NCI-H146 (cell line): ENCODE results near the gene BHLHA9.
A peak's percentile ranks its signal among the peaks of the same experiment; 100 is the strongest.

Experiments used
- DNase-seq: peaks from one replicate; lab custom pipeline; 2025; lab: John Stamatoyannopoulos, UW

BHLHA9 gene

GRCh38 chr17:1255041-1255440, 15.2 kb upstream of the BHLHA9 start:
- DNase-seq, result no peak

GRCh38 chr17:1256699-1257098, 13.5 kb upstream of the BHLHA9 start:
- DNase-seq, result no peak

GRCh38 chr17:1260086-1260769, 10.0 kb upstream of the BHLHA9 start:
- DNase-seq, result no peak

DNA sequence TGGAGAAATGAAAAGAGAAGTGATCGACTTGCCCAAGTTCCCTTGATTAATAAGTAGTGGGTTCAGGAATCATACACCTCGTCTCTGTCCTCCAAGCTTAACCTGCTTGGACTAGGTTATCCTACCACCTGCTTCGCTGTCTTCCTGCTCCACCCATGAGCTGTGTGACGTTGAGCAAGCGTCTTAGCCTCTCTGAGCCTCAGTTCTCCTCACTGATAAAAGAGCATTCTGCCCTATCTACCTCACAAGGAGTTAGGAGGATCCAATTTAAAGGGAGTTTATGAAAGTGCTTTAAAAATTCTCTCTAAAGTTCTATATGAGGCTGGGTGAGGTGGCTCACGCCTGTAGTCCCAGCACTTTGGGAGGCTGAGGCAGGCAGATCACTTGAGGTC, 9.5 kb upstream of the BHLHA9 start:
- DNase-seq, result no peak

DNA sequence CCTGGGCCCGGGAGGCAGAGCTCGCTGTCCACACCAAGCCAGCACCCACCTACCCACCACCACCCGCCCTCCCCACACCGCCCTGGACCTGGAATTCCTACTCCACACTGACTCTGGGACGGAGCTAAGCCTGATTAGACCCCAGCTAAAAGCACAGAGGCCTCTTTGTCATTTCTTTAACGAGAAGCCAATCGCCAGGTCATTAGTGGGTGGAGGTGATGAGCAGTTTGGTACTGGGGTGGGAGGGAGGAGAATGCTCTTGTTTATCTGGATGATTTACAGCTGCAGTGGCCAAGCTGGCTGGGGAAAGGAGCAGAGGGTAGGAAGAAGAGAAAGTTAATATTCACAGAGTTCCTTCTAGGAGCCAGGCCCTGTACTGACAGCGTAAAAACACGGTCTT, 6.0 kb upstream of the BHLHA9 start:
- no peak for DNase-seq

DNA sequence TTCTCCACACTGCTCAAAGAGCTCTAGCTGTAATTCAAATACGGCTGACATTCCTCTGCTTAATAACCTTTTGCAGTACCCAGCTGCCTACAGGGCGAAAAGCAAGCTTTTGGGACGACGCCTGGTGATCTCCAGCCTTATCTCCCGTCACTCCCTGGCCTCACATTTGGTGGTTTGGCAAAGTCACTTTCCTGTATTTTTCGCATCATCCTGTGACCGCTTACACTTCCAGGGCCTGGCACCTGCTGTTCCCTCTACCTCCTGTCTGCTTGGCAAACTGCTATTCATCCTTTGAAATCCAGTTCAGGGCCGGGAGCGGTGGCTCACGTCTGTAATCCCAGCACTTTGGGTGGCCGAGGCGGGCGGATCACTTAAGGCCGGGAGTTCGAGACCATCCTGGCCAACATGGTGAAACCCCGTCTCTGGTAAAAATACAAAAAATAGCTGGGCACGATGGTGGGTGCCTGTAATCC, 2.7 kb upstream of the BHLHA9 start:
- no peak for DNase-seq

DNA sequence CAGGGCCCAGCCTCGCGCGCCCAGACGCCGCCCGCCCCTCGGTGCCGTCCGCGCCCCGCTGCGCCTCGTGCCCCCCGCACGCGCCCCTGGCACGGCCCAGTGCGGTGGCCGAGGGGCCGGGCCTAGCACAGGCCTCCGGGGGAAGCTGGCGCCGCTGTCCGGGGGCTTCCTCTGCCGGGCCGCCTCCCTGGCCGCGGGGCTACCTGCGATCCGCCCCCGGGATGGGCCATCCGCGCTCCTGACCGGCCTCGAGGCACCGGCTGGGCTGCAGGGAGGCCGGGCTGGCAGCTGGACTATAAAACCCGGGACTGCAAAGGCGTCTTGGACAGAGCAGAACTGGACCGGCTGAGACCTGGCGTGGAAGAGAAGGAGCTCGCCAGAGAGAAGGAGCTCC, 783 bp downstream of the BHLHA9 start:
- no peak for DNase-seq

DNA sequence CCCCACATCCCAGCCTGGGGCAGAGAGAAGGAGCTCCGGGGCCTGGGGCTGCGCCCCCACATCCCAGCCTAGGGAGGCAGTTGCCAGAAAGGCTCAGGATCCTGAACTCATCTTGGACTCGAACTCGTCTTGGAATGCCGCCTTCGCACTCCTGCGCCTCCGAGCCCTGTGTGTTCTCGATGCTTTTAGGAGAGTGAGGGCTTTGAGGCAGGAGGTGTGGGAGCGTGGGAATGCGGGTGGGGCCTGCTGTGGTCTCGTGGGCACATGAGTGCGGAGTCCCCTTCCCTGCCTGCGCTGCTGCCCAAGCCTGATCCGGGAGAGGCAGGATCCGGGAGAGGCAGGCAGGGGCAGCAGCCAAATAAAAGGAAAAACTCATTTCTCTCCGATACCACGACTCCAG, 1.2 kb downstream of the BHLHA9 start:
- no peak for DNase-seq

GRCh38 chr17:1272701-1273100, 2.5 kb downstream of the BHLHA9 start:
- DNase-seq, result no peak

GRCh38 chr17:1273492-1274244, 3.4 kb downstream of the BHLHA9 start:
- DNase-seq, result no peak

DNA sequence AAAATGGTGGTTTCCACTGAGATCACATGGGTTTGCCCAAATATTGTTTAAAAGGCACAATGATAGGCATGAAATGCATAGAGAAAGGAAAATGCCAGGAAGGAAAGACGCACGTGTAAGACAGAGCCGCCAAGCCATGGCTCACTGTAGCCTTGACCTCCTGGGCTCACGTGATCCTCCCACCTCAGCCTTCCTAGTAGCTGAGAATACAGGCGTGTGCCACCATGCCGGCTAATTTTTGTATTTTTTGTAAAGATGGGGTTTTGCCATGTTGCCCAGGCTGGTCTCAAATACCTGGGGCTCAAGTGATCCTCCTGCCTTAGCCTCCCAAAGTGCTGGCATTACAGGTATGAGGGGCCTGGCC, 4.0 kb downstream of the BHLHA9 start:
- DNase-seq, result no peak

GRCh38 chr17:1275205-1275961, 5.1 kb downstream of the BHLHA9 start:
- DNase-seq, result no peak

DNA sequence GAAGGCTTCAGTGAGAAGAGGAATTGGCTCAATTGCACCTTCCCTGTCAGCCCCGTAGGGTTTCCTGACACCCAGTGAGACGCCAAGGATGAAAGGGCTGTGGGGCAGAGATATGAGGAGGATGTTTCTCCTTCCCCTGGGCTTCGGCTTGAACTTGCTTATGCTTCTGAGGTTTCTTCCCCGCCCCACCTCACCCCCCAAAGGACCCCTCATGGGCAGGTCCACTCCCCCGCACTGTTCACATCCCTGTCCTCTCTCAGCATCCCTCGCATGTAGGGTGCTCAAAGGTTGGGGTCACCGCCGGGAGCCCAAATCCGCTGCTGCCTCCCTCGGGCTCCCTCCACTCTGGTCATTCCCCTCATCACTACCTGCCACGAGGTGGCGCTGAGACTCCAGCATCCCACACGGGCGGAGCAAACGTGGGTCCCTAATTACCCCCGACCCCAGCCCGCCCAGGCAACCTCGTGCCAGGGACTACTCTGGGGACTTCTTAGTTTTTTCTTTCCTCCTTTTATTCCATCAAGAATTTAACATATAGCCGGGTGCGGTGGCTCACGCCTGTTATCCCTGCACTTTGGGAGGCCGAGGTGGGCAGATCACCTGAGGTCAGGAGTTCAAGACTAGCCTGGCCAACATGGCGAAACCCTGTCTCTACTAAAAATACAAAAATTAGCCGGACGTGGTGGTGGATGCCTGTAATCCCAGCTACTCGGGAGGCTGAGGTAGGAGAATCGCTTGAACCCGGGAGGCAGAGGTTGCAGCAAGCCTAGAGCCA, 5.9 kb downstream of the BHLHA9 start:
- peak; percentile 25 for DNase-seq

- no peak for DNase-seq
Observed at GRCh38 chr17:1280652-1281051, 10.4 kb downstream of the BHLHA9 start.

GRCh38 chr17:1286379-1287106, 16.3 kb downstream of the BHLHA9 start:
- no peak for DNase-seq

- no peak for DNase-seq
Observed at GRCh38 chr17:1289695-1290094, 19.5 kb downstream of the BHLHA9 start.

DNA sequence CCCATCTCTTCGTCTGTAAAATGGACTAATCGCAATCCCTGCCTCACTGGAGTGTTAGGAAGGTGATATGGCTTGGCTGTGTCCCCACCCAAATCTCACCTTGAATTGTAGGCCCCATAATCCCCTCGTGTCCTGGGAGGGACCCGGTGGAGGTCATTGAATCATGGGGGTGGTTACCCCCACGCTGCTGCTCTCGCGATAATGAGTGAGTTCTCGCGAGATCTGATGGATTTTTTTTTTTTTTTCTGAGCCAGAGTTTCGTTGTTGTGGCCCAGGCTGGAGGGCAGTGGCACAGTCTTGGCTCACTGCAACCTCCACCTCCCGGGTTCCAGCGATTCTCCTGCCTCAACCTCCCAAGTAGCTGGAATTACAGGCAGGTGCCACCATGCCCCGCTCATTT, 20.4 kb downstream of the BHLHA9 start:
- no peak for DNase-seq

DNA sequence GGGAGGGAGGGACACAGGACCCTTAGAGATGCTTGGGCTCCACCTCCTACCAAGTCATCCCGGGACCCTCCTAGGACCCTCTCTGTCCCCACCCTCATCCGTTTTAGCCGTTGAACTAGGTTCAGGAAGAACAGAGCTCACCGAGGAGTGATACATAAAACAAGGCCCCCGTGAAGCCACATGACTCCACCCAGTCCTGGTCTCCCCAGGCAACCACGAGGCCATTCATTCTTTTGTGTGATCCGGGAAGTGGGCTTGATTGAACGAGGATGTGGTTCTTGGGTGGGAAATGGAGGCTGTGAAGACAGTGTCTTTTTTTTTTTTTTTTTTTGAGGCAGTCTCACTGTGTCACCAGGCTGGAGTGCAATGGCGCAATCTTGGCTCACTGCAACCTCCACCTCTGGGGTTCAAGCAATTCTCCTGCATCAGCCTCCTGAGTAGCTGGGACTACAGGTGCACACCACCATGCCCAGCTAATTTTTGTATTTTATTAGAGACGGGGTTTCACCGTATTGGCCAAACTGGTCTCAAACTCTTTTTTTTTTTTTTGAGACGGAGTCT, 24.0 kb downstream of the BHLHA9 start:
- no peak for DNase-seq

GRCh38 chr17:1298606-1299005, 28.4 kb downstream of the BHLHA9 start:
- DNase-seq, result peak; percentile 31

DNA sequence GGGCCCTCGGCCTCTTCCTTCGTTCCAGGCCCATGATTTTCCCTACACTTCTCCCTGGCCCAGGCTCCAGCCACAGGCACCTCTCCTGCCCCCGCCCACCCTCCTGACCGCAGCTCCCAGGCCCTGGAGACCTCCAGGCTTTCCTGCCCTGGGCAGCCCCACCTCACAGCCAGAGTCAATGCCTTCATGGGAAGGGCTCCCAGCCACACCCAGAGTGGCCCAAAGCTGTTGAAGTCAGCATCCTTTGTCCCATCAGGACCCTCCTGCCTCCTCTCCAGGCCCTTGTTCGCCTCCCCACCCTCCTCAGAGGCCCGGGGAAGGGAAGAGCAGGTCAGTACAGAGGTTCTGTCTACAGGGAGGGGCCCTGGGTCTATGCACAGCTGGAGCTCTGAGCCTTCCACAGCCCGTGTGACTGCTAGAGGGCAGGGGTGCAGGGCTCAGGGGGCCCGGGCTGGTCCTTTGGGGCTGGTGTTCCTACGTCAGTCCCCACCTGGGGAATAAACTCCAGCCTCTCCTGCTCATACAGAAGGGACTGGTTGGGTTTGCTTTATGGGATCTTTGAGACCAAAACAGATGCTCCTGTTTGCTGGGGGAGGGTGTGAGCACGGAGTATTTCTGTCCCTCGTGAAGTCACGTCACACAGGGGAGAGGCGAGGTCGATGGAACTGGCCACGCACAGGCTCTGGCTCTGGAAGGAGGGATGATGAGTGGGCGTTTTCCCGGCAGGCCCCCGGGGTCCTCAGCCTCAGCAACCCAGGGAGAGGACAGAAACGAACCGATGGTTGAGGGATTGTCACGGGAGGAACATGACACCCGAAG, 29.5 kb downstream of the BHLHA9 start:
- no peak for DNase-seq
